GM18517 (cell line): ENCODE results near the gene TSPYL1.
A peak's percentile ranks its signal among the peaks of the same experiment; 100 is the strongest.
"Not testable (repeated sequence)": the region's sequence is repeated elsewhere in the genome, so short reads cannot be mapped to it uniquely, and the experiment has no call there.

ENCODE experiments used
- ATAC-seq: cut with Tn5 transposase; IDR thresholded peaks from one replicate; pipeline ENCODE4 v1.9.1; 2021; ENCODE audit warnings: mild to moderate bottlenecking, moderate library complexity; ENCODE audit not compliant: unreplicated experiment

The TSPYL1 gene

GRCh38 chr6:116279232-116280160 is at the start of gene TSPYL1:
Gene TSPYL1, minus strand, starts transcription at chr6:116279930. Its CDS starts 100 bp downstream, at chr6:116279830.
- ATAC-seq: peak; percentile 97

GRCh38 chr6:116329156-116329555 is 49.4 kb upstream of the TSPYL1 start:
- ATAC-seq: no peak

- ATAC-seq: no peak
Measured at GRCh38 chr6:116328528-116328903, 48.8 kb upstream of the TSPYL1 start.

- ATAC-seq: no peak
Measured at GRCh38 chr6:116327803-116328527, 48.2 kb upstream of the TSPYL1 start.

- no peak for ATAC-seq
Measured at GRCh38 chr6:116326996-116327395, 47.3 kb upstream of the TSPYL1 start.

GRCh38 chr6:116326181-116326671 is 46.5 kb upstream of the TSPYL1 start:
- ATAC-seq: no peak

- ATAC-seq: not testable (repeated sequence)
Measured at GRCh38 chr6:116325634-116326132, 46.0 kb upstream of the TSPYL1 start.

GRCh38 chr6:116323863-116324262 is 44.1 kb upstream of the TSPYL1 start:
- no peak for ATAC-seq

- ATAC-seq: not testable (repeated sequence)
Measured at GRCh38 chr6:116321933-116322332, 42.2 kb upstream of the TSPYL1 start.

GRCh38 chr6:116316772-116317467 is 37.2 kb upstream of the TSPYL1 start:
- no peak for ATAC-seq

- ATAC-seq: no peak
Measured at GRCh38 chr6:116314878-116315277, 35.1 kb upstream of the TSPYL1 start.

GRCh38 chr6:116314218-116314617 is 34.5 kb upstream of the TSPYL1 start:
- ATAC-seq: no peak

GRCh38 chr6:116313101-116313776 is 33.5 kb upstream of the TSPYL1 start:
- no peak for ATAC-seq

- no peak for ATAC-seq
Measured at GRCh38 chr6:116309657-116310056, 29.9 kb upstream of the TSPYL1 start.

GRCh38 chr6:116309001-116309400 is 29.3 kb upstream of the TSPYL1 start:
- ATAC-seq: no peak

- no peak for ATAC-seq
Measured at GRCh38 chr6:116307633-116308032, 27.9 kb upstream of the TSPYL1 start.

GRCh38 chr6:116307001-116307400 is 27.3 kb upstream of the TSPYL1 start:
- ATAC-seq: no peak

- ATAC-seq: no peak
Measured at GRCh38 chr6:116304538-116305097, 24.9 kb upstream of the TSPYL1 start.

GRCh38 chr6:116301104-116301503 is 21.4 kb upstream of the TSPYL1 start:
- no peak for ATAC-seq

- ATAC-seq: no peak
Measured at GRCh38 chr6:116300566-116300965, 20.8 kb upstream of the TSPYL1 start.
